KBM-7 (cell line): ENCODE measurements around the gene FNDC3A.
"Not testable (repeated sequence)": the region's sequence is repeated elsewhere in the genome, so short reads cannot be mapped to it uniquely, and the experiment has no call there.

Source experiments
- DNase-seq: peaks from one replicate; pipeline ENCODE4 v3.0.0-alpha.2; 2015
- in situ Hi-C: fragments of 300-500 bp; cut with MboI; formaldehyde crosslinking; loops from 2 replicates; pipeline ENCODE4 v1.14.3; 2020; ENCODE audit warnings: low sequenced_read_pairs, low pct_unique_long_range_greater_than_20kb, mixed read lengths

Gene FNDC3A

DNA sequence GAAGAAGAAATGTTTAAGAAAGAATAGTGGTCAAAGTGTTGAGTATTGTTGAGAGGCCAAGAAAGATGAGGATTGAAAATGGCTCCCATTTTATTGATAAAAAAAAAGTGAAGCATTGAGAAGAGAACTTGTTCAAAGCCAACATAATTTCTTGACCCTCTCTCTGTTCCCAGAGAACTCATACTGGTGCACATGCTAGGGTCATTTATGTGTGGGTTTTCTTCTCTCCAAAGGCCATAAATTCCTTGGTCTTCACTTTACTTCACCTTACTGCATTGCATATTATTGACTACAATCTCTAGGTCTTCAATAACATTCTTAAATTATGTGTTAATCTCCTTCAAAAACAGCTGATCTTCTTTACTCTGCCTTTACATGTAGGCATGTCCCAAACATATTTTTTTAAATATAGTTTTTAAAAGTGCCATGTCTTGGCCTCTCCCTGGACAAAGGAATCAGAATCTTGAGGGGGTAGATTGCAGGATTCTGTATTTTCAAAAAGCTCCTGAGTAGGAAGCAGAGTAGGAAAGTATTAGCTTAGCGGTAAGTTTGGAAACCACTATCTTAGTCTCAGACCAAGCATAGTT, 1.8 kb upstream of the FNDC3A start:
- in situ Hi-C loops: no loop called here
- DNase-seq: no peak

DNA sequence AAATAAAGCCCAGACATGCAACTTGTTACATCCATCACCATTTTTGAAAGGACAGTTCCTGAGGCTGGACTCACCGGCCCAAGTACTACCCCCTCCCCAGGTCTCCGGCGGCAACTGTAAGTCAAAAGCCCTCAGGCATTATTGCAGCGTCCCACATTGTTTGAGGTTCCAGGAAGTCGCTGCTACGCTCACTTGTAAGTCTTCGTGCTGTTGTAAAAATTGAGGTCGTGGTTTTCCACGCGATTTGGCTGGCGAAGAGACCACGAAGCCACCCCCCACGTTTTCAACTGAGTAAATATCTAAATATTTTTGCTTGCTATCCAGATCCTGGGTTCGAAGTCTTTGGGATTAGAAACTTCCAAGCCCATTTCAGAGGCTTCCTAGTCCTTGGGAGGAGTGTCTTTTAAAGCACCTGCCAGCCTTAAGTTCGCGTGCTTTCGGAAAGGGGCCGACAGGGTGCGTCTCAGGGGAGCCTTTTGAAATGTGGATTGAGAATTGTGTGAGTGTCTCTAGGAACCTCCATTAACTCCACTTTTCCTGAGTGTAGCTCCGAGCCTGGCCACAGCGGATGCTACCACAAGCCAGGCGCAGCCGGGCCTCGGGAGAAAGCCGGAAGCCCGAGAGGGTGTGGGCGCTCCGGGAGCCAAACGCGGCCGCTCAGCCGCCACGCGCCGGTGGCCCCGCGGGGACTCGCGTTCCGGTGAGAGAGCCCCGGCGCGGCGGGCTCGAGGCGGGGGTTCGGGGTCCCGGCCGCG, 434 bp upstream of the FNDC3A start:
- in situ Hi-C loops: no loop called here
- DNase-seq: peak; percentile 75

DNA sequence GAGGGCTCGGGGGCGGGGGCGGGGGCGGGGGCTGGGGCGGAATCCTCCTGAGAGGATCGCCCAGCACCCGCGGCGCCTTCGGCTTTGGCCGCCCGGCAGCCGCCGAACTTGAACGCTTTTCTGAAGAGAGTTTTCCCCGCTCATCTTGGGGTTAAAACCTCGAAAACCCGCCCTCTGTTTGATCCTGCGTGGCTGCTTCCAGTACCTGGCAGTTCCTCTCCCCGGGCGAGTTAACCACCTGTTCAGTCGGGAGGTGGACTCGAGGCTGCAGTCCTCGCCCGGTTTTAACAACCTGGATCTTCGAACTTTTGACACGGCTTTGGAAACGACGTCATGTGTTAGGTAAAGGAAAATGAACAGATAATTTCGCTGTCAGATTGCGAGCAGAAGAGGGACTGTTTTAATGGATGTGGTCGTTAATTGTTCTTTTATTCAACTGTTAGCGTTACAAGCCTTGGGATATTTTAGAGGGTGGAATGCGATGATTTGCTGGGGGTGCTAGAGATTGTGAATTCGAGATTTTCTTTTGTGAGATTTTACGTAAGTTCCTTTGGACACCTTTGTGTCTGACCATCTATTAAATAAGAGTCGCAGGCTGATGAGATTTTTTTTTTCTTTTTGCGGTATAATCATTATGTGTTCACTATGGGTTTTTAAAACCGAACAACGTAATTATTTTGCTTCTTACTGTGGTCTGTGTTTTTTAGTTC, 1.0 kb downstream of the FNDC3A start:
- no peak for DNase-seq

DNA sequence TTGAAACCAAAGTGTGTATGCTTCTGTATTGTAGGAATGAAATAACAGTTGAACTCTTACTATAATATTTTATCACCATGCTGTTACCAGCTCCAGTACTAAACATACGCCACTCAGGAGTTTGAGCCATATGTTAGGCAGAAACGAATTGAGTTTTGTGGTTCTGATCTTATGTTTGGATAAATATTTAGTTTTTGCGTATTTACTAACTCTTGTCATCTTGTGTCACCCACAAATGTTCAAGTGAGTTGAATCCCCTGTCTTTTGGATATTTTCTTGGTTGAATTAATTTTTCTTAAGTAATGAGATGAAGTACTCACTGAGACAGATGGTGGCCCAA, 1.5 kb downstream of the FNDC3A start:
- peak; percentile 41 for DNase-seq
- in situ Hi-C loops: no loop called here

More for the DNA sequence above, 1.0 kb downstream of the FNDC3A start:
- in situ Hi-C loops: no loop called here

DNA sequence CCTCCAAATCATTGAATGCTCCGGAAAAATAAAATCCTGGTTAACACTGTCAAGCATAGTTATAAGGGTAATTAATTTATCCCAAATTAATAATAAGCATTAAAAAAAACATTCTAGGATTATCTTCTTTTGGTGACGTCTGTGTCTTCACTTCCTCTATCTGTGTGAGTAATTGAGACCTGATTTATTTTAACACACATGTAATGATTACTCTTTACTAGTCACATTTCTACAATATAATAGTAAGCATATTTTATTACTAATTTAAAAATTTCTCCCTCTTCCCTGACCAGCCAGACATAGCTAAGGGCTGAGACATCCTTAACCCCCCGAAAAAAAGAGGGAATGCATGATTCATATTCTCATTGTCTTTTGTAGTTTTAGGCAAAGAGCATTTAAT, 2.3 kb downstream of the FNDC3A start:
- in situ Hi-C loops: no loop called here
- no peak for DNase-seq

DNA sequence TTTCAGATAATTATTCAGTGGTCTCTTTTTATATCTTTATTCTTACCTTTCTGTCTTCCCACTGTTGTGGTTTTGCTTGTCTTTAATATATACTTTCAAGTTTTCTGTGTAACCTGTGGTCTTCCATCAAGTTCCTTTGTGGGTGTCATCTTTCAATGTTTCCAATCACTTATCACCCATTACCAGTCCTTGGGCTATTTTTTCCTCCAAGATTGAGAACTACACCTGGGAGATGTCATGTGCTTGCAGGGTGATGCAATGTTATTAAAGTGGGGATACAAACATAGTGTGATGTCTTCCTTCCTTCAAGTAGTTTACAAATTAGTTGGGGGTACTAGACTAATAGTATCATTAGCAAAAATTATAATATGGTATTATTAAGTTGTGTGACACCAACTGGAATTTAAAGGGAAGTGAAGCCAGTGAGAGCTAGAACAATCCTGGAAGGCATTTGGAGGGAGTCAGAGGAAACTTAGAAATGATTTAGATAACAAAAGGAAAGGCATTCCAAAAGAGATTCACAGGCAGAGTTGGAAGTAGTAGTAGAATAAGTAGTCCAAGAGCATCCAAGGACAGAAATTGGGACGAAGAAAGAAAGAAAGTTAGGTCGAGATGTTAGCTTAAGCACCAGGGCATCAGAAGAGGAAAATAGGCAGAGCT, 3.4 kb downstream of the FNDC3A start:
- in situ Hi-C loops: no loop called here
- no peak for DNase-seq

DNA sequence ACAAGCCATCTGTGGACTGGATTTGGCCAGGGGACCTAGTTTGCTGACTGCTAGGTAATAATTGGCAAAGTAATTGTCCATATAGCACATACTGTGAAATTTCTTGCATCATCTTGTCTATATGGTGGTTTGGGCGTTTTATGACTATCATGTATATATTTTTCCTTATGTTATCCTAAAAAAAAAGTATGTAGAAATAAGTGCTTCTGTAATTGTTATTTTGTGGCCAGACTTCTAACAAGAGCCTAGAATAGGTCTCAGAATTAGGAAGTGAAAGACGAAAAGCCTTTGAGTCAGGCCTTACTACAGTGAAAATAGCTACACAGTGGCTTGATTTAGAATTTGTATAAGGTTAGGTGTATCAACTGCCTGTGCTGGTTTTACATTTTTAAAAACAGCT, 4.2 kb downstream of the FNDC3A start:
- peak; percentile 54 for DNase-seq
- in situ Hi-C loops: no loop called here

DNA sequence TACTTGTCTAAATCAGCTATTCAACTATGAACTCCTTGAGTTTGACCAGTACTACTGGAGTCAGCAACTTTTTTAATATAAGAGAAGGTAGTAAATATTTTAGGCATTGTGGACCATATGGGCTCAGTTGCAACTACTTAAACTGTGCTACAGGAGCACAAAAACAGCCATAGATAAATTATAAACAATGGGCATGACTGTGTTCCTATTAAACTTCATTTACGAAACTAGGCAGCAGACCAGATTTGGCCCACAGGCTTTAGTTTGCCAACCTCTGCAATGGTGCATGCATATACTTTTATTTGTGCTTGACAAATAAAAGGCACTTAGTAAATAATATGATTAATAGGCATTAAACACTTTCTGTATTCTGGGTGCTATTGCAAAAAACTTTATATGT, 7.6 kb downstream of the FNDC3A start:
- no peak for DNase-seq
- in situ Hi-C loops: no loop called here

DNA sequence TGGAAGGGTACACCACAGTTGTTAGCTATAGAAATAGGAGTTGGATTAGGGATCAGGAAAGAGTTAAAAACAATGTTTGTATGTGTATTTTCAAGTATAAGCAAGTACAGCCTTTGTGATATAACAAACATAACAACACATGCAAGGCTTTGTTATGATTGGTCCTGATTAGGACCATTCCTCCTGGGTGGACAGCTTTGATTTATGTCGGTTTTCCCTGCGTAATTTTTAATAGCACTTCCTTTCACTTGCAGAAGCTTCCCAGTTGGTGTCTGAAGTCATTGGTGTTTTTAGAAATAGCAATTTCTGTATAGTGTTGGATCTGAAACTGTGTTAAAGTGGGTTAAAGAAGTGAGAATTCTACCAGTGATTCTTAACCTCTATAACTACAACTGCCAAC, 10.0 kb downstream of the FNDC3A start:
- in situ Hi-C loops: no loop called here
- no peak for DNase-seq

DNA sequence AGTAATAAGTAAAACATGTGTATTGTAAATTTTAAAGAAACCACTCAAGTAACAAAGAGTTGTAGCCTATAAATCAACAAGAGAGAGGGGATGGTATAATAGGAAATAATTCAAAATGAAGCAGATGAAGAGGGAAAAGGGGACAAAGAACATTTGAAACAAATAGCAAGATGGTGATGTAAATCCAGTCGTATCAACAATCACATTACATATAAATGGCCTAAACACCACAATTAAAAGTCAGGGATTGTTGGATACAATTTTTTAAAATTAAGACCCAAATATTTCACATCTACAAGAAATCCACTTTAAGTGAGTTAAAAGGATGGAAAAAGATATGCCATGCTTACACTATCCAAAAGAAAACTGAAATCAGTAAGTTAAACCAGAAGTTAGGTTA, 15.2 kb downstream of the FNDC3A start:
- no peak for DNase-seq
- in situ Hi-C loops: no loop called here

DNA sequence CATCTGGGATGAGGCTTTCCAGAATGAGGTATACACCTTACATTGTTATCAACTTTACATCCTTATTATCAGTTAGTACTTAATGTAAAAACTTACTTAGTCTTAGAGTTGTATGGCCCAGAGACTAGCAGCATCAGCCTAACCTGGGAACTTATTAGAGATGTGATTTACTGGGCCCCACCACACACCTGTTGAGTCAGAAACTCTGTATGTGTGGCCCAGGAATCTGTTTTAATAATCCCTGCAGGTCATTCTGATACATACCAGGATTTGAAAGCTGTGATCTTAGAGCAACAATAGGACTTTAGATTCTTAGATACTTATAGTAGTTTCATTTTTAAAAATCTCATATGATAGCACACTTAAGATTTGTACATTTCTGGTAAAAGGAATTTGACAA, 17.4 kb downstream of the FNDC3A start:
- no peak for DNase-seq
- in situ Hi-C loops: no loop called here

DNA sequence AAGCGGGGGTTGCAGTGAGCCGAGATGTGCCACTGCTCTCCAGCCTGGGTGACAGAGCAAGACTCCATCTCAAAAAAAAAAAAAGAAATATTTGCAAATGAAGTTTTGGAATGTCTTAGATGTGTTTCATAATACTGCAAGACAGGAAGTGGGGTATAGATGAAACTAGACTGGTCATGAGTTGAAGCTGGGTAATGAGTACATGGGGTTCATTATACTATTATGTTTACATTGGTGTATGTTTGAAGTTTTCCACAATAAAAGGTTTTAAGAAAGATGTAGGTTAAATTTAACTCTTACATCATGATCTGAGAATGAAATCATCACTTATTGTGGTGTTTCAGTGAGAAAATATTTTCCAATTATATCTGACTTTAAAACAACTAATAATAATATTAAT, 19.0 kb downstream of the FNDC3A start:
- no peak for DNase-seq
- in situ Hi-C loops: no loop called here

DNA sequence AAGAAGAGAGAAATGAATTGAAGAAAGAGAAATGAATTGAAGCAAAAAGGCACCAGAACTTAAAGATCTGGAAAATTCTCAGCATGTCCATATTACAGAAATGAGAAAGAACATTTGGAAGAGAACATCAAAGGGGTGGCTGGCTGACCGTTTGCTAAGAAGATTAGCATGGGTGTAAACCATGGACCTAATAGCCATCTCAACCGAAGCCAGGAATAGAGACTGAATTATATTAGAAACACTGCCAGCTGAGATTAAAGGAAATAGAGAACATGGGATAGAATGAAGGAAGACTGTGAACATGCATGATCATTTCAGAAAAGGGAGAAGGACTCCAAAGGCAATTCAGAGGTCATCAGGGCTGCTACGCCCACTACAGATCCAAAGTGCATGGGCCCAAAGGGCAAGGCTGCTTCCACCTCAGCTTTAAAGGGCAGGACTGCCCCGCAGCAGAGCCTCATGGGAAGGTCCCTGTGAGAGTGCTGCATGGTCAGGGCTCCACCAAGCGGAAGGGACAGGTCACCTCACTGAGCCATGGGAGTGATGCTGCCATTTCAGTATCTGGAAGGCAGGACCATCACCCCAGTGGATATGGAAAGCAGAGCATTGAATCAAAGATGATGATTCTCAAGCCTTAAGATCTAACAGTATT, 23.1 kb downstream of the FNDC3A start:
- in situ Hi-C loops: no loop called here

DNA sequence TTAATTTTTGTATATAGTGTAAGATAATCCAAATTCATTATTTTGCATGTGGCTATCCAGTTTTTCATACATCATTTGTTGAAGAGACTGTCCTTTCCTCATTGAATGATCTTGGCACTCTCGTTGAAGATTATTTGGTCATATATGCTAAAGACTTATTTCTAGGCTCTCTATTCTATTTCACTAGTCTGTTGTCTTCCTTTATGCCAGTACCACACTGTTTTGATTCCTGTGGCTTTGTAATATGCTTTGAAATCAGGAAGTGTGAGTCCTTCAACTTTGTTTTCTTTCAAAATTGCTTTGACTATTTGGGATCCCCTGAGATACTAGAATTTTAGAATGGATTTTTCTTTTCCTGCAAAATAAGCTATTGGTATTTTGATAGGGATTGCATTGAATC, 24.5 kb downstream of the FNDC3A start:
- in situ Hi-C loops: no loop called here
- no peak for DNase-seq

More for the DNA sequence above, 23.1 kb downstream of the FNDC3A start:
- DNase-seq: no peak

DNA sequence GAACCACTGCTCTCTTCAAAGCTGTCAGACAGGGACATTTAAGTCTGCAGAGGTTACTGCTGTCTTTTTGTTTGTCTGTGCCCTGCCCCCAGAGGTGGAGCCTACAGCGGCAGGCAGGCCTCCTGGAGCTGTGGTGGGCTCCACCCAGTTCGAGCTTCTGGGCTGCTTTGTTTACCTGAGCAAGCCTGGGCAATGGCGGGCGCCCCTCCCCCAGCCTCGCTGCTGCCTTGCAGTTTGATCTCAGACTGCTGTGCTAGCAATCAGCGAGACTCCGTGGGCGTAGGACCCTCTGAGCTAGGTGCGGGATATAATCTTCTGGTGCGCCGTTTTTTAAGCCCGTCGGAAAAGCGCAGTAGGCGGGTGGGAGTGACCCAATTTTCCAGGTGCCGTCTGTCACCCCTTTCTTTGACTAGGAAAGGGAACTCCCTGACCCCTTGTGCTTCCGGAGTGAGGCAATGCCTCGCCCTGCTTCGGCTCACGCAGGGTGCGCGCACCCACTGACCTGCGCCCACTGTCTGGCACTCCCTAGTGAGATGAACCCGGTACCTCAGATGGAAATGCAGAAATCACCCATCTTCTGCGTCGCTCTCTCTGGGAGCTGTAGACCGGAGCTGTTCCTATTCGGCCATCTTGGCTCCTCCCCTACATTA, 43.4 kb downstream of the FNDC3A start:
- DNase-seq, in situ Hi-C loops: not testable (repeated sequence)

DNA sequence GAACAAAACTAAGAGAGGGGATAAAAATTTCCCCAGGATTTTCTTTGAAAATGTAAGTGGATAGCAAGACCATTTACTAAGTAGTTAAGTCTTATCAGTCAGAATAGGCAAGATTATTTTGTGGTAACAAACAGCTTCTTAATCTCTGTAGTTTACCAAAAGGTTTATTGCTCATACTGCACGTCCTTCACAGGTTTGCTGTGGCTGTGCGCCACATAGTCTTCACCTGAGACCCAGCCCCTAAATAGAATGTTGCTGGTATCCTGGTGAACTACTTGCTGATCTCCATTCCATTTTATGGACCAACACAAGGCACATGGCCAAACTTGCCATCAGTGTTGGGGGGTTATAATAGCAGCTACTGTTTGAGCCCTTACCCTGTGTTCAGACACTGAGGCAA, 44.6 kb downstream of the FNDC3A start:
- in situ Hi-C loops: no loop called here
- DNase-seq: no peak

DNA sequence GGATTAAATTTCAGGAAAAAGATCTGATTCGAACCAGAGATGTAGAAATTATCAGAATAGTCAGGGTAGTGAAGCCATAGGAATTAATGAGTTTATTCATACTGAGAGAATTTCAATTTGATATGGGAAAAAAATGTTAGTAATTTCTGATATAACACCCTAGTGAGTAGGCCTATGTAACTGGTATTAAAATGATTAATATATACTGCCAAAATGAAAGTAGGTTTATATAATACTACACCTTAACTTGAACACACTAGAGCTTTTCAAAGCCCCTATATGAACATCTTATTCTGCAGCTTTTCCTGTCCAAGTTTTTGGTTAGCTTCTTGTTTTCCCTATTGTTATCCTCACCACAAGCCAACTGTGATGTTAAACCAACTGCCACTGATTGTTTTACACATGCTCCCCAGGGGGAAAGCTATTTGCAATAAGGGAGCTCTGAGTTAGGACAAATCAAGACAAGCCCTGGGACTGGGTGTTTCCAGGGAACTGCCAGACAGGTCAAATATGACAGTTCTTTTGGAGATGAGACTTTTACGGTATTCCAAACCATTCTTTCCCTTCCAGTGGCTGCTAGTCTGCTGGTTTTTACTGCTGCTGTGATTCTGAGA, 45.3 kb downstream of the FNDC3A start:
- DNase-seq: no peak

DNA sequence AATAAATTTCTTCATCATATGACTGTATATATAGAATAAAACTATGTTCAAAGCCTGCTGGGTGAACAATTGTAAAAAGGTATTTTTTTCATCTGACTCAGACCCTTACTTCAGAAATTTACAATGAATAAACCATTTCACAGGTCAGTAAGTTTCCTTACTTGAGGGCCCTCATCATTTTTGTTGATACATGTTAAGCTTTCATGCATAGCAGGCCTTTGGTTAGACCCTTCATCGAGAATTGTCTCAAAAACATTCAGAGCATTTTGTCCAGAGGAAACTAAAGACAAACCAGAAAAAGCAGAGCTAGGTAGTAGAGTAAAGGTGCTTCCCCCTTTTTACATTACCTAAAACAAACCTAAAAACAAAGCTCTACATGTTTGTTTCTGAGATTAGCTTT, 46.2 kb downstream of the FNDC3A start:
- in situ Hi-C loops: no loop called here
- no peak for DNase-seq

More for the DNA sequence above, 45.3 kb downstream of the FNDC3A start:
- in situ Hi-C loops: no loop called here
